OCI-LY7 (cell line): ENCODE data around the gene RSL1D1.

Source experiments
- CTCF ChIP-seq: fragments of 200-600 bp; sonication (generic); conservative IDR thresholded peaks from 2 replicates; pipeline ENCODE4 v1.5.1; 2014; ENCODE audit warnings: mild to moderate bottlenecking, antibody characterized with exemption, low read length, moderate library complexity, mixed read lengths
- EZH2phosphoT487 ChIP-seq: fragments of 200-600 bp; sonication (generic); IDR thresholded peaks from 2 replicates; pipeline ENCODE4 v1.6.1; 2018; ENCODE audit warnings: low read depth, borderline replicate concordance, mild to moderate bottlenecking, mixed run types, antibody characterized with exemption, low read length, moderate library complexity, mixed read lengths

GRCh38 chr16:11870399-11870798 is 19.1 kb upstream of the RSL1D1 start:
- TF ChIP-seq CTCF (no peak), EZH2phosphoT487 (no peak)
